ENCODE results near the gene PACSIN2. TPM values are rescaled to one million over a fixed set of nuclear protein-coding genes. Genes with fewer than 3 reads are reported as not detected.
"Not testable (repeated sequence)": the region's sequence is repeated elsewhere in the genome, so short reads cannot be mapped to it uniquely, and the experiment has no call there.

The PACSIN2 gene
- total and polyA plus RNA-seq, 4 donors = 40.3 to 149 (median 84.0) TPM

GRCh38 chr22:42938449-42938848, 76.5 kb downstream of the PACSIN2 start:
- no peak for TF ChIP-seq CTCF (IDR thresholded peaks at IDR 0.05; ENCODE audit: control extremely low read depth, extremely low read depth)
- Histone ChIP-seq H3K27ac (ENCODE audit: low read depth in 1 of 2, low read length in 1 of 2) (peak overlapping the region; percentile 63 to 82), H3K4me3 (no peak overlapping the region), H3K9ac (ENCODE audit: insufficient read depth in 1 of 2, low read length in 2 of 2) (no peak overlapping the region), H3K27me3 (ENCODE audit: control insufficient read depth in 3 of 3, insufficient read depth in 3 of 3, low read length in 2 of 3) (no peaks in the 10 kb centered on the region), H3K36me3 (ENCODE audit: control insufficient read depth in 4 of 4, insufficient read depth in 4 of 4, low read length in 4 of 4) (no peaks in the 10 kb centered on the region), H3K4me1 (ENCODE audit: control insufficient read depth in 5 of 5, insufficient read depth in 5 of 5, low read length in 5 of 5) (peaks cover 8 to 48% (median 15%) of the 10 kb centered on the region in 5 donors), H3K9me3 (ENCODE audit: control insufficient read depth in 4 of 4, insufficient read depth in 3 of 4, low read length in 3 of 4) (no peaks in the 10 kb centered on the region)
- no peak for DNase-seq
- WGBS, 2 donors = 70 to 89% methylated on average over 7 of the region's 7 CpGs
- ATAC-seq (ENCODE audit: insufficient read depth, low FRiP score) = no peak

GRCh38 chr22:42937164-42937843, 77.6 kb downstream of the PACSIN2 start:
- H3K4me3 ChIP-seq = no peak overlapping the region
- ATAC-seq (ENCODE audit: insufficient read depth, low FRiP score) (peak; percentile 72), DNase-seq (peak in 1 of 3 donors; percentile 50)
- TF ChIP-seq CTCF (IDR thresholded peaks at IDR 0.05; ENCODE audit: control extremely low read depth, extremely low read depth) = no peak
- peaks cover 8 to 55% (median 19%) of the 10 kb centered on the region in 5 donors for H3K4me1 ChIP-seq (ENCODE audit: control insufficient read depth in 5 of 5, insufficient read depth in 5 of 5, low read length in 5 of 5)
- peak overlapping the region; percentile 34 to 85 for H3K27ac ChIP-seq (ENCODE audit: low read depth in 1 of 2, low read length in 1 of 2)
- no peak overlapping the region for H3K9ac ChIP-seq (ENCODE audit: insufficient read depth in 1 of 2, low read length in 2 of 2)
- no peaks in the 10 kb centered on the region for H3K36me3 ChIP-seq (ENCODE audit: control insufficient read depth in 4 of 4, insufficient read depth in 4 of 4, low read length in 4 of 4)
- H3K9me3 ChIP-seq (ENCODE audit: control insufficient read depth in 4 of 4, insufficient read depth in 3 of 4, low read length in 3 of 4) = no peaks in the 10 kb centered on the region
- 41 to 50% methylated on average over 12 of the region's 12 CpGs for WGBS, 2 donors
- H3K27me3 ChIP-seq (ENCODE audit: control insufficient read depth in 3 of 3, insufficient read depth in 3 of 3, low read length in 2 of 3) = no peaks in the 10 kb centered on the region

GRCh38 chr22:42936680-42937079, 78.3 kb downstream of the PACSIN2 start:
- not testable (repeated sequence) for H3K27me3 ChIP-seq (ENCODE audit: control insufficient read depth in 3 of 3, insufficient read depth in 3 of 3, low read length in 2 of 3); DNase-seq; H3K36me3 ChIP-seq (ENCODE audit: control insufficient read depth in 4 of 4, insufficient read depth in 4 of 4, low read length in 4 of 4); H3K9me3 ChIP-seq (ENCODE audit: control insufficient read depth in 4 of 4, insufficient read depth in 3 of 4, low read length in 3 of 4); ATAC-seq (ENCODE audit: insufficient read depth, low FRiP score); H3K9ac ChIP-seq (ENCODE audit: insufficient read depth in 1 of 2, low read length in 2 of 2); H3K4me3 ChIP-seq
- Histone ChIP-seq H3K27ac (ENCODE audit: low read depth in 1 of 2, low read length in 1 of 2) (peak overlapping the region; percentile 34 to 85), H3K4me1 (ENCODE audit: control insufficient read depth in 5 of 5, insufficient read depth in 5 of 5, low read length in 5 of 5) (peaks cover 8 to 61% (median 23%) of the 10 kb centered on the region in 5 donors)
- WGBS, 2 donors = 98 to 100% methylated on average over 6 of the region's 6 CpGs

GRCh38 chr22:42934338-42934737, 80.6 kb downstream of the PACSIN2 start:
- no peak for TF ChIP-seq CTCF (IDR thresholded peaks at IDR 0.05; ENCODE audit: control extremely low read depth, extremely low read depth)
- Histone ChIP-seq H3K27ac (ENCODE audit: low read depth in 1 of 2, low read length in 1 of 2) (peak overlapping the region; percentile 88 to 98), H3K4me3 (no peak overlapping the region), H3K27me3 (ENCODE audit: control insufficient read depth in 3 of 3, insufficient read depth in 3 of 3, low read length in 2 of 3) (no peaks in the 10 kb centered on the region), H3K9me3 (ENCODE audit: control insufficient read depth in 4 of 4, insufficient read depth in 3 of 4, low read length in 3 of 4) (no peaks in the 10 kb centered on the region), H3K4me1 (ENCODE audit: control insufficient read depth in 5 of 5, insufficient read depth in 5 of 5, low read length in 5 of 5) (peaks cover 12 to 69% (median 22%) of the 10 kb centered on the region in 5 donors), H3K9ac (ENCODE audit: insufficient read depth in 1 of 2, low read length in 2 of 2) (peak overlapping the region; percentile 29 to 73), H3K36me3 (ENCODE audit: control insufficient read depth in 4 of 4, insufficient read depth in 4 of 4, low read length in 4 of 4) (no peaks in the 10 kb centered on the region)
- DNase-seq = peak in 1 of 3 donors; percentile 36
- 78 to 88% methylated on average over 5 of the region's 5 CpGs for WGBS, 2 donors
- ATAC-seq (ENCODE audit: insufficient read depth, low FRiP score) = no peak
